ELF-1 (cell line): Measurements from ENCODE around the gene CDR2.
"Not testable (repeated sequence)": the region's sequence is repeated elsewhere in the genome, so short reads cannot be mapped to it uniquely, and the experiment has no call there.

Source experiments
- DNase-seq: peaks from one replicate; pipeline ENCODE4 v3.0.0-alpha.2; 2016; ENCODE audit warnings: low read depth, low spot score

CDR2 gene

GRCh38 chr16:22352723-22353122 is 21.7 kb downstream of the CDR2 start:
- peak; percentile 15 for DNase-seq

DNA sequence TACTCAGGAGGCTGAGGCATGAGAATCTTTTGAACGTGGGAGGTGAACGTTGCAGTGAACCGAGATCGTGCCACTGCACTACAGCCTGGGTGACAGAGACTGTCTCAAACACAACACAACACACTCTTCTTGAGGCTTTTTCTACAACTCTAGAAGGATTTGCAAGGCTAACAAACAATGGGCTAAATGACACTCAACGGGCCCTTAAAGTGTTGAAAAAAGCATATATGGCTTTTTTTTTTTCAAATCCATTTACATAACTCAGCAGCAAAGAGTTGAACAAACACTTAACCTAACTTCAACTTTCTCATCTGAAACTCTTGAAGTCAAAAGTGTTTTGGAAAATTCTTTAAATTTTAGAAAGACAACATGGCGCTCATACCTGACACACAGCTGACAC is 22.3 kb downstream of the CDR2 start:
- no peak for DNase-seq

- not testable (repeated sequence) for DNase-seq
Observed at GRCh38 chr16:22351017-22351416, 23.4 kb downstream of the CDR2 start.

DNA sequence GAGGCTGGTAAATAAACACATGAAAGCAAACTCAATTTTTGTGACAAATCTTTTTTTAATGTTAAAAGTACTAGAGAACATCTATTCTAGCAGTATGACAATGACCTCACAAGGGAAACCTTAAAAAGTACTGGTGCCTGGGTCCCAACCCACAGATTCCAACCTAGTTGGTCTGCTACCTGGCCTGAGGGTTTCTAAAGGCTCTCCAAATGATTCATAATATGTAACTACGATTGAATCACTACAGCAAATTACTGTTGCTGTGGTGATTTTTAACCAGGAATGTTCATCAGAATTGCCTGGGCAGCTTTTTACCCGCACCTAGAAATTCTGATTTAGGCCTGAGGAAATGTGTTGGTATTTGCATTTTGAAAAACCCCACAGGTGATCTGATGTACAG is 26.1 kb downstream of the CDR2 start:
- DNase-seq: no peak

DNA sequence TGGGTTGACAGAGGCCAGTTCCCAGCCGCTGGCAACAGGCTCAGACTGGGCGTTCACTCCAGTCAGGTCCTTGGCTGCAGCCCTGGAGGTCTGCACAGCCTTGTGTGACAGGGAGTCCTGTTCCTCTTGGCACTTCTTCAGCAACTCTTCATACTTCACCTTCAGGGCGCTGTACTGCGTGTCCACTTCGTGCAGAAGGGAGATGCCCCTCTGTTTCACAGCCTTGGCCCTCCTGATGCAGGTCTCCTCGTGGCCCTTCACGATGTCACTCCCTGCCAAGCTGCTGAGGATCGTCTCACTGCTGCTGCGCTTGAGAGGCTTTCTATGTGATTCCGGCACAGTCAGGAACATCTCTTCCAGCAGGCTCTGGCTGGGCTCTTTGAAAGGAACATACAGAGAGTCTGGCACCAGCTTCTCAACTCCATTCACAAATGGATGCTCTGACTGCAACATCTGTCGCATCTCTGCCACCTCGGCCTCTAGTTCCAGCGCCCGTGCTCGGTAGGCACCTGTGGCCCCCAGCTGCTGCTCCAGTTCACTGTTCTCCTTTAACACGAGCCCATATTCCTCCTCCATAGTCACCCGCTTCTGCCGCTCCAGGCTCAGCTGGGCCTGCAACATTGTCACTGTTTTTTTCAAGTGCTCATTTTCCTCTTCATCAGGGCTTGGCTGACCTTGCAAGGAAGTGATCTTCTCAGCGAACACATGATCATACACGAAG is 27.2 kb downstream of the CDR2 start:
- DNase-seq: no peak

GRCh38 chr16:22346483-22346882 is 27.9 kb downstream of the CDR2 start:
- DNase-seq: no peak

DNA sequence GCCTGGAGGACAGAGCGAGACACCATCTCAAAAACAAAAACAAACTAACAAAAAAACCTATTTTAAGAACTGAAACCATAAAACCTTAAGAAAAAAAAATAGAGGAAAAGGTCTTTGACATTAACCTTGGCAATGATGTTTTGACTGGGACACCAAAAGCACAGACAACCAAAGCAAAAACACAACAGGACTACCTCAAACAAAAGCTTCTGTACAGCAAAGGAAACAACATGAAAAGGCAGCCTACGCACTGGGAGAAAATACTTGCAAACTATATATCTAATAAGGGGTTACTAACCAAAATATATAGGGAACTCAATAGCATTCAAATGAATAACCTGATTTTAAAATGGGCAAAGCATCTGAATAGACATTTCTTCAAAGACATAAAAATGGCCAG is 32.3 kb downstream of the CDR2 start:
- no peak for DNase-seq

- DNase-seq: no peak
Observed at GRCh38 chr16:22340945-22341344, 33.5 kb downstream of the CDR2 start.

- no peak for DNase-seq
Observed at GRCh38 chr16:22337849-22338635, 36.4 kb downstream of the CDR2 start.

DNA sequence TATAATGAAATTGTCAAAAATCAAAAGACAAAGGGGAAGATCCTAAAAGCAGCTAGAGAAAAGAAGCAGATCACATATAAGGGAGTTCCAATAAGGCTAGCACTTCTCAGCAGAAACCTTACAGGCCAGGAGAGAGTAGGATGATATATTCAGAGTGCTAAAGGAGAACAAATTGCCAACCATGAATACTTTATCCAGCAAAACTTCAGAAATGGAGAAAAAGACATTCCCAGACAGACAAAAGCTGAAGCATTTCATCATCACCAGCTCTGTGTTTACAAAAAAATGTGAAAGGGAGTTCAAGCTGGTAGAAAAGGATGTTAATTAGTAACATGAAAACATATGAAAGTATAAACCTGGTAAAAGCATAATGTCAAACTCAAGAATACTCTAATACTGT is 37.4 kb downstream of the CDR2 start:
- DNase-seq: no peak

DNA sequence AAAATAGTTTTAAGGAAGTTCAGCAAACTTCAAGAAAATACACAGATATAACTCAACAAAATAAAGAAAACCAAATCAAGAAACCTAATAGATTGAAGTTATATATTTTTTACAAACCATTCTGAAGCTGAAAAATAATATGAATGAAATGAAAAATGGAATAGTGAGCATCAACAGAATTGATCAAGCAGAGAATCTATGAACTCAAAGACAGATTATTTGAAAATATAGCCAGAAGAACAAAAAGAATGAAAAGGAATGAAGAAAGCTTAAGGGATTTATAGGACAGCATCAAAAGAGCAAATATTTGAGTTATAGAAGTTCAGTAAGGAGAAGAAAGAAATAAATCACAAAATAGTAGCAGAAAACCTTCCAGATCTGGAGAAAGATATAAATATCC is 37.8 kb downstream of the CDR2 start:
- no peak for DNase-seq

DNA sequence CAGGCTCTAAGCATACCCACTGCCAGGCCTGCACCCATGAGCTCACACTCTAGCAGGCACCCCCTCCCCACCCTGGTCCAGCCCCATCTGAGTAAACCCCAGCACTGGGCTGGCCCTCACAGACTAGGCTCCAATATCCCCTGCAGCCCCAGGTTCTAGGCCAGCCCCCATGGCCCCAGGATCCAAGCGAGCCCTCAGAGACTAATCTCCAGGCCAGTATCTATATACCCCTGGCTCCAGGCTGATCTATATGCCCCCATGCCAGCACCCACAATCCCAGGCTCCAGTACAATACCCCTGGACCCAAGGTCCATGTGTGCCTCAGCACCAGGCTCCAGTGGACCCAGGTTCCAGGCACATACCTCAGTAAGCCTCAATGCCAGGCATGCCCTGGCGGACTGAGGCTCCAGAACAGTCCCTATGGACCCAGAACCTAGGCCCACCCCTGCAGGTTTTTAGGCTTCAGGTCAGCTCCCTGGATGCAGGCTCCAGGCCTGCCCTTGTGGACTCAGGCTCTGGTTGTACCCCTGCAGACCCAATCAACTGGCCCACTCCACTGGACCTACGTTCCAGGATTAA is 38.7 kb downstream of the CDR2 start:
- no peak for DNase-seq

GRCh38 chr16:22333457-22333994 is 40.9 kb downstream of the CDR2 start:
- no peak for DNase-seq

DNA sequence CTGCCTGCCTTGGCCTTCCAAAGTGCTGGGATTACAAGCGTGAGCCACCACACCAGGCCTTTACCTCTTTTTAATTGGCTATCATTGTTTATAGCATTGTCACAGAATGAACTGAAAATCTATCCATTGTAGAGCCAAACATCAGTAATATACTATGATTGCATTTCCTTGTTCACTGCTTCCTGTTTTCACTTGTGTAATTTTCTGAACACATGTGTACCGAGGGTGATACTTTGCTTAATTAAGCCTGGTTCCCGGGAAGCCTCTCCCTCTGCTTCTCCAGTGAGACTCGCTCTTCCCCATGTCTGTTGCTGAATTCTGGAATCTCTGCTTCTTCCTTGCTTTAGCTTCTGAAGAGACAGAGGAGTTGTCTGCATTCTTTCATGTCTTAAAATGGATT is 44.1 kb downstream of the CDR2 start:
- no peak for DNase-seq

DNA sequence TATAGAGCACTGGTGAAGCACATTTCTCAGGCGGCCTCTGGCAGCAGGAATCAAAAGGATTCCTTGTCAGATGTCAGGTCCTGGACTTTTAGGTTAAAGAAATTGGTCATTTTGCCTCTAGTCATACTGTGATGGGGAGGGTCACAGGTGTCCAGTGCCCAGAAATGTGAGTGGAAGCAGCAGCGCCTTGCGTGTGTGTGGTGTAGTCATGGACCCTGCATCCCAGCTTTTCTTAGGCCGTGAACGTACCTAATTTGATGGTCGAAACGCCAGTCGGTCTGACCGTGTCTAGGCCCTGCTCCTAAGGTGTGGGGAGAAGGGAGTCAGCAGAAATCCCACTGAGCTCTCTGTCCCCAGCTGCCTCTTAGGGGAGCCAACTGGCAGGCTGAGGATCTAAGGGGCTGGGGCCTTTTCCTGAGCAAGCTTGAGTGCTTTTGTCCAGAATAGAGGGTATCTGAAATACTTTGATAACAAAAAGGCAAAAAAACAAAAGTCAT is 45.2 kb downstream of the CDR2 start:
- no peak for DNase-seq

DNA sequence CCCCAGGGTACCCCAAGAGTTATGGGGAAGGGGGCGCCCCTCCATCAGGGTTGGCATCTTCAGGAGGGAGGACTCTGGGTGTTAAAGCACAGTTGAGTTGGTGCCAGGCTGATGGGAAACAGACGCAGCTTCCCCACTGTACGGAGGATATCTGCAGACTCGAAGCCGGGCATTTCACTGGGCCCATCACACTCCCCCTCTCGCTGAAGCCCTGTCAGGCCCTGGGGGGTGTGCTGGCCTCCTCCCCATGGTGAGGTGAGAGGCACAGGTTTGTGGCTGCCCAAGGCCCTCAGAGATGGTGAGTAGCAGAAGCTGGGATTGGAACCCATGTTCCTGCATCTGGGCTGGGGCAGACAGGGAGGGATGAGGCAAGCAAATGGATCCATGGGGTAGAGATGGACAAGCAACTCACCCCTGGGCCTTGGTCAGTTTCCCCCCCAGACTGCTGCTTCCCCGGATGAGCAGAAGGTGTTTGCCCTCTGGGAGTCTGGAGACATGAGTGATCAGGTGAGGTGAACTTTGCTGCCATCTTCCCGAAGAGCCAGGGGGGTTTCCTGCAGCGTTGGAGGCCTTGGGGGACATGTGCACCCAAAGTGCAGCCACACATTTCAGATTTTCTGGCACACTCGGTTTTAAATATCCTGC is 46.2 kb downstream of the CDR2 start:
- DNase-seq: no peak

DNA sequence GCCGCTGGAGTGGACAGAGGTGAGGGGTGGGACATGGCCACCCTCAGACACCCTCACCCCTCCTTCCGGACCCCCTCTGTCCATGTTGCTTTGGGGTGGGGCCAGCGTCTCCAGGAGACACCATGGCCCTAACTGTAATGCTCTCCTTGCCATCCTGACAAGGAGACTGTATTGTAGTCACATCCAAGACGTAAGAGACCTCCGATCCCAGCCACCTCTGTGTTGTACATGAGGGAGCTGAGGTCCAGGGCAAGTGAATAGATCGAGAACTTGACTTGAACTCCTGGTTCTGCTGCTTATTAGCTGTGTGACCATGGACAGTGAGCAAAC is 47.0 kb downstream of the CDR2 start:
- no peak for DNase-seq

GRCh38 chr16:22326771-22327445 is 47.5 kb downstream of the CDR2 start:
- DNase-seq: no peak

- DNase-seq: no peak
Observed at GRCh38 chr16:22326369-22326652, 48.1 kb downstream of the CDR2 start.

DNA sequence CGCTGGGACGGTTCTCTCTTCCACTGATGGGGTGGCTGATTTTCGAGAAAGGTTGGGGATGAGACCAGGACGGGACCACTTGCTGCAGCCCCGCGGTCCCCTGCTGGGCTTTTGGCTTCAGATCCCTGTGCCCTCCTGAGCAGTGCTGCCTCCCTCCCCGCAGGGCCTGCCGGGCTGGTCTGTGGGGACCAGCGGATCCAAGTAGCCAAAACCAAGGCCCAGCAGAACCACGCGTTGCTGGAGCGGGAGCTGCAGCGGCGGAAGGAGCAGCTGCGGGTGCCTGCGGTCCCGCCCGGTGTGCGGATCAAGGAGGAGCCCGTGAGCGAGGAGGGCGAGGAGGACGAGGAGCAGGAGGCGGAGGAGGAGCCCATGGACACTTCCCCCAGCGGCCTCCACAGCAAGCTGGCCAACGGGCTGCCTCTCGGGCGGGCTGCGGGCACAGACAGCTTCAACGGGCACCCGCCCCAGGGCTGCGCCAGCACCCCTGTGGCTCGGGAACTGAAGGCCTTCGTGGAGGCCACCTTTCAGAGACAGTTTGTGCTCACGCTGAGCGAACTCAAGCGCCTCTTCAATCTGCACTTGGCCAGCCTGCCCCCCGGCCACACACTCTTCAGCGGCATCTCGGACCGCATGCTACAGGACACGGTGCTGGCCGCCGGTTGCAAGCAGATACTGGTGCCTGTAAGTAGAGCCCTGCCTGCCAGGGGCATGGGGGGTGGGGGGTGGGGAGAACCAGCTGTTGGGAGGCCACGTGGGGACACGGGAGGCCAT is 48.6 kb downstream of the CDR2 start:
- no peak for DNase-seq
